A204.1 (cell line): ENCODE data around the gene ALG14.
"Not testable (repeated sequence)": the region's sequence is repeated elsewhere in the genome, so short reads cannot be mapped to it uniquely, and the experiment has no call there.

Experiments
- FAIRE-seq: peaks from 2 replicates; lab custom pipeline; 2012; peaks lifted over from hg19 to GRCh38; lab: Jason Lieb, UNC

Gene ALG14

GRCh38 chr1:94952539-94952938, 120.2 kb downstream of the ALG14 start:
- no peak for FAIRE-seq

- FAIRE-seq, result no peak
Measured at GRCh38 chr1:94951509-94952208, 121.1 kb downstream of the ALG14 start.

- no peak for FAIRE-seq
Measured at GRCh38 chr1:94951046-94951445, 121.7 kb downstream of the ALG14 start.

GRCh38 chr1:94949681-94950661, 122.8 kb downstream of the ALG14 start:
- no peak for FAIRE-seq

GRCh38 chr1:94947437-94947836, 125.3 kb downstream of the ALG14 start:
- FAIRE-seq, result no peak

GRCh38 chr1:94946886-94947285, 125.9 kb downstream of the ALG14 start:
- FAIRE-seq, result no peak

- FAIRE-seq, result no peak
Measured at GRCh38 chr1:94942171-94943128, 130.3 kb downstream of the ALG14 start.

GRCh38 chr1:94941480-94941879, 131.3 kb downstream of the ALG14 start:
- not testable (repeated sequence) for FAIRE-seq

GRCh38 chr1:94940738-94941137, 132.0 kb downstream of the ALG14 start:
- no peak for FAIRE-seq

GRCh38 chr1:94937820-94938219, 134.9 kb downstream of the ALG14 start:
- FAIRE-seq, result no peak

GRCh38 chr1:94936861-94937620, 135.7 kb downstream of the ALG14 start:
- FAIRE-seq, result no peak

- FAIRE-seq, result no peak
Measured at GRCh38 chr1:94935476-94935875, 137.3 kb downstream of the ALG14 start.

GRCh38 chr1:94935034-94935433, 137.7 kb downstream of the ALG14 start:
- no peak for FAIRE-seq

- FAIRE-seq, result no peak
Measured at GRCh38 chr1:94934551-94934950, 138.2 kb downstream of the ALG14 start.

GRCh38 chr1:94931254-94931841, 141.4 kb downstream of the ALG14 start:
- FAIRE-seq, result no peak

- no peak for FAIRE-seq
Measured at GRCh38 chr1:94929351-94930217, 143.2 kb downstream of the ALG14 start.

- FAIRE-seq, result no peak
Measured at GRCh38 chr1:94928293-94928939, 144.3 kb downstream of the ALG14 start.

GRCh38 chr1:94927405-94928175, 145.2 kb downstream of the ALG14 start:
- FAIRE-seq, result no peak
